ENCODE data around the gene TADA2B. TPM values are rescaled to one million over a fixed set of nuclear protein-coding genes. Genes with fewer than 3 reads are reported as not detected.

TADA2B gene
- total RNA-seq, 1 experiment from 2014 or later, result 14.3 TPM

DNA sequence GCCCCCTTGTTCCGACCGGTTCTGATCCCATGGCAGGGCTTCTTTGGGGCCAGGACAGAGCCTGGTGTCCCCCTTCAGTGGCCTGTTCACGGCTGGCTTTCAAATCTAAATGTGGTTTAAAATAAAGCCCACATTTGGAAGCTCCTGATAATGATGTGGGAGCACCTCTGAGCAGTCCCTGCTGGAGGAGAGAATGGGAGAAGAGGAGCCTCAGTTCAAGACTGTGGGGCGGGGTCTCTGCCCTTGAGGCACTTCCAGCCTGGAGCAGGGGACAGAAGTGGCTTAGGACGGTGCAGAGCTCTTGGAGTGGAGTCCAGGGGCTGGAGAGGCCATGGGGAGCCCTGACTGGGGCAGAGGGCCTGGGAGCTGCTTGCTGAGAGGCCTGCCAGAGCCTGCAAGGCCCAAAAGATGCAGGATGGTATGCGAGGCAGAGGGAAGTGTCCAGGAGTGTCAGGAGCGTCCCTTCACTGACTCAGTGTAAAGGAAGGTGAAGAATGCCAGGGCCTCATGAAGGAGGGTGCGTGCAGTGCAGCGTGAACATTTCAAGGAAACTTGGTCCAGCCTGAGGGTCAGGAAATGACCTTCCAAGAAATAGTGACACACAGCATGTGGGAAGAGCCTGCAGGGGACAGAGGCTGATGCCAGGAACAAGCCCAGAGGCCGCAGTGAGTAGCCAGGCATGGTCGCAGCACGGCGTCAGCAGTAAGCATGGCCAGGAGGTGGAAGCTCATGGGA is 21.1 kb upstream of the TADA2B start:
- Mint-ChIP-seq H3K36me3 (peaks cover 40% of the 10 kb centered on the region), H3K9me3 (no peaks in the 10 kb centered on the region), H3K27ac (peak overlapping the region; percentile 80), H3K27me3 (ENCODE audit: low read depth) (no peaks in the 10 kb centered on the region), H3K4me1 (peaks cover 29% of the 10 kb centered on the region), H3K4me3 (no peak overlapping the region)
- TF ChIP-seq TEAD4 (CRISPR knock-in tag; IDR thresholded peaks at IDR 0.05), result no peak
- no peak for TF ChIP-seq FOXP1 (CRISPR knock-in tag; IDR thresholded peaks at IDR 0.05; ENCODE audit: borderline replicate concordance)
- no peak for TF ChIP-seq IRF2 (CRISPR knock-in tag; IDR thresholded peaks at IDR 0.05; ENCODE audit: borderline replicate concordance, low read depth)
- TF ChIP-seq, protein P1, sequence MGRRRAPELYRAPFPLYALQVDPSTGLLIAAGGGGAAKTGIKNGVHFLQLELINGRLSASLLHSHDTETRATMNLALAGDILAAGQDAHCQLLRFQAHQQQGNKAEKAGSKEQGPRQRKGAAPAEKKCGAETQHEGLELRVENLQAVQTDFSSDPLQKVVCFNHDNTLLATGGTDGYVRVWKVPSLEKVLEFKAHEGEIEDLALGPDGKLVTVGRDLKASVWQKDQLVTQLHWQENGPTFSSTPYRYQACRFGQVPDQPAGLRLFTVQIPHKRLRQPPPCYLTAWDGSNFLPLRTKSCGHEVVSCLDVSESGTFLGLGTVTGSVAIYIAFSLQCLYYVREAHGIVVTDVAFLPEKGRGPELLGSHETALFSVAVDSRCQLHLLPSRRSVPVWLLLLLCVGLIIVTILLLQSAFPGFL (CRISPR knock-in tag; IDR thresholded peaks at IDR 0.05; ENCODE audit: borderline replicate concordance), result no peak
- TF ChIP-seq IRF1 (CRISPR knock-in tag; IDR thresholded peaks at IDR 0.05), result no peak
- TF ChIP-seq GRHL2 (CRISPR knock-in tag; IDR thresholded peaks at IDR 0.05; ENCODE audit: insufficient replicate concordance, severe bottlenecking), result no peak
- no peak for TF ChIP-seq ZNF671 (CRISPR knock-in tag; IDR thresholded peaks at IDR 0.05)
- TF ChIP-seq STAT6 (CRISPR knock-in tag; conservative IDR thresholded peaks at IDR 0.05; ENCODE audit: low read depth), result no peak
- TF ChIP-seq, protein P2, sequence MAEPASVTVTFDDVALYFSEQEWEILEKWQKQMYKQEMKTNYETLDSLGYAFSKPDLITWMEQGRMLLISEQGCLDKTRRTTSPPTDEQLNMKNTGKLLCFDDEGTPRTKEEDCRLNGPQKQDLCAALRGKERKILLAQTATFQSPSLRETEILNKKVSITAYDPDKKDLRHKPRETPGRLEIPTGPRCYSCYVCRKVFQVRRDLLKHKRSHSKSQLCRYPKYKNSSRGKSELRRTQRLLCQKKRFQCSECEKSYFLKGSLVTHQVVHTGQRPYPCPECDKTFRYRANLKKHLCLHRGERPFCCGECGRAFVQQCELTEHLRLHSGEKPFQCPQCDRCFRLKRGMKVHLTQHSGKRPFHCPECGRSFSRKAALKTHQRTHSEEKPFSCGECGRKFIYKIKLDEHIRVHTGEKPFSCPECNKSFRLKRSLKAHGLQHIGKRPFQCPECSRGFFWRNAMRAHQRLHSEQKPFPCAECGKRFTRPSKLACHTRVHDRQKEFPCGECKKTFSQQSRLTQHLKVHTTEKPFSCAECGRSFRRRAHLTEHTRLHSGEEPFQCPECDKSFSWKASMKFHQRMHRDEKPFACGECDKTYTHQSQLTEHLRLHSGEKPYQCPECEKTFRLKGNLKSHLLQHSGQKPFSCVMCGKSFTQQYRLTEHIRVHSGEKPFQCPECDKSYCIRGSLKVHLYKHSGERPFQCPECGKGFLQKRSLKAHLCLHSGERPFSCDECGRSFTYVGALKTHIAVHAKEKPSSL (CRISPR knock-in tag; conservative IDR thresholded peaks at IDR 0.05), result no peak
- TF ChIP-seq ZNF423 (CRISPR knock-in tag; IDR thresholded peaks at IDR 0.05), result no peak
- TF ChIP-seq, protein P3, sequence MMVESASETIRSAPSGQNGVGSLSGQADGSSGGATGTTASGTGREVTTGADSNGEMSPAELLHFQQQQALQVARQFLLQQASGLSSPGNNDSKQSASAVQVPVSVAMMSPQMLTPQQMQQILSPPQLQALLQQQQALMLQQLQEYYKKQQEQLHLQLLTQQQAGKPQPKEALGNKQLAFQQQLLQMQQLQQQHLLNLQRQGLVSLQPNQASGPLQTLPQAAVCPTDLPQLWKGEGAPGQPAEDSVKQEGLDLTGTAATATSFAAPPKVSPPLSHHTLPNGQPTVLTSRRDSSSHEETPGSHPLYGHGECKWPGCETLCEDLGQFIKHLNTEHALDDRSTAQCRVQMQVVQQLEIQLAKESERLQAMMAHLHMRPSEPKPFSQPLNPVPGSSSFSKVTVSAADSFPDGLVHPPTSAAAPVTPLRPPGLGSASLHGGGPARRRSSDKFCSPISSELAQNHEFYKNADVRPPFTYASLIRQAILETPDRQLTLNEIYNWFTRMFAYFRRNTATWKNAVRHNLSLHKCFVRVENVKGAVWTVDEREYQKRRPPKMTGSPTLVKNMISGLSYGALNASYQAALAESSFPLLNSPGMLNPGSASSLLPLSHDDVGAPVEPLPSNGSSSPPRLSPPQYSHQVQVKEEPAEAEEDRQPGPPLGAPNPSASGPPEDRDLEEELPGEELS (CRISPR knock-in tag; IDR thresholded peaks at IDR 0.05), result no peak
- no peak for TF ChIP-seq ETV6 (CRISPR knock-in tag; IDR thresholded peaks at IDR 0.05)
- TF ChIP-seq FOXJ3 (CRISPR knock-in tag; IDR thresholded peaks at IDR 0.05; ENCODE audit: borderline replicate concordance), result no peak
- no peak for TF ChIP-seq ZNF396 (CRISPR knock-in tag; IDR thresholded peaks at IDR 0.05; ENCODE audit: borderline replicate concordance)
- TF ChIP-seq, protein P4, sequence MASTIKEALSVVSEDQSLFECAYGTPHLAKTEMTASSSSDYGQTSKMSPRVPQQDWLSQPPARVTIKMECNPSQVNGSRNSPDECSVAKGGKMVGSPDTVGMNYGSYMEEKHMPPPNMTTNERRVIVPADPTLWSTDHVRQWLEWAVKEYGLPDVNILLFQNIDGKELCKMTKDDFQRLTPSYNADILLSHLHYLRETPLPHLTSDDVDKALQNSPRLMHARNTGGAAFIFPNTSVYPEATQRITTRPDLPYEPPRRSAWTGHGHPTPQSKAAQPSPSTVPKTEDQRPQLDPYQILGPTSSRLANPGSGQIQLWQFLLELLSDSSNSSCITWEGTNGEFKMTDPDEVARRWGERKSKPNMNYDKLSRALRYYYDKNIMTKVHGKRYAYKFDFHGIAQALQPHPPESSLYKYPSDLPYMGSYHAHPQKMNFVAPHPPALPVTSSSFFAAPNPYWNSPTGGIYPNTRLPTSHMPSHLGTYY (CRISPR knock-in tag; IDR thresholded peaks at IDR 0.05), result no peak
- no peak for TF ChIP-seq PRRX2 (CRISPR knock-in tag; IDR thresholded peaks at IDR 0.05)
- no peak for TF ChIP-seq GTF2I (CRISPR knock-in tag; conservative IDR thresholded peaks at IDR 0.05)
- ATAC-seq (no peak), DNase-seq (ENCODE audit: low spot score) (no peak)
- POLR2A ChIA-PET, result no interaction called here
- CTCF ChIA-PET, result interaction anchor here (1.0 kb wide), 1 partner anchor 105 kb away, joined by 4 read pairs; no protein-coding TSS in a partner anchor

Measured in WTC11 (cell line).